Naive B cell (primary cell): ENCODE measurements around the gene ERVK3-1. TPM values are rescaled to one million over a fixed set of nuclear protein-coding genes. Genes with fewer than 3 reads are reported as not detected.

ENCODE experiments used
- polyA plus RNA-seq, 6 donors: library from polyadenylated mRNA; unstranded; fragments of 300-500 nt; fragmentation: Illumina TruSeq; gene quantifications; one replicate each; pipeline ENCODE4 v1.2.3, GENCODE V29; 2021; ENCODE audit warnings: low read depth in 6 of 6

Gene ERVK3-1
- polyA plus RNA-seq, 6 donors from 2014 or later: 47.2 to 88.7 (median 74.6) TPM

Other genes starting within 250 kb of the ERVK3-1 start
- gene ZNF135, start 246.1 kb upstream of the ERVK3-1 start, polyA plus RNA-seq: 10 to 100 TPM in 1 of 6 donors, 1 to 10 TPM in 4, not detected in 1; 4.2 to 11.1 (median 5.6) TPM
- gene ZSCAN18, start 207.1 kb upstream of the ERVK3-1 start, polyA plus RNA-seq: 10 to 100 TPM; 22.2 to 39.2 (median 36.7) TPM
- 10 to 100 TPM in 1 of 6 donors, 1 to 10 TPM in 5; 2.5 to 11.2 (median 5.6) TPM for gene ZNF329, start 154.6 kb upstream of the ERVK3-1 start, polyA plus RNA-seq
- 10 to 100 TPM; 45.1 to 65.9 (median 55.5) TPM for gene ZNF274, start 122.3 kb upstream of the ERVK3-1 start, polyA plus RNA-seq
- 10 to 100 TPM; 16.4 to 41.1 (median 23.1) TPM for gene ZNF544, start 76.5 kb upstream of the ERVK3-1 start, polyA plus RNA-seq
- gene ZNF8, start 26.4 kb upstream of the ERVK3-1 start, polyA plus RNA-seq: 1 to 10 TPM in 1 of 6 donors, under 1 TPM in 4, not detected in 1; 0.21 to 1.0 (median 0.70) TPM
- gene ZSCAN22, start 21.6 kb downstream of the ERVK3-1 start, polyA plus RNA-seq: 1 to 10 TPM in 5 of 6 donors, not detected in 1; 1.5 to 5.2 (median 2.1) TPM
- gene A1BG, start 48.1 kb downstream of the ERVK3-1 start, polyA plus RNA-seq: 10 to 100 TPM; 30.6 to 68.3 (median 50.9) TPM
- 1 to 10 TPM in 3 of 6 donors, under 1 TPM in 3; 0.23 to 2.3 (median 1.5) TPM for gene ZNF497, start 57.4 kb downstream of the ERVK3-1 start, polyA plus RNA-seq
- gene ZNF837, start 75.7 kb downstream of the ERVK3-1 start, polyA plus RNA-seq: 10 to 100 TPM in 2 of 6 donors, 1 to 10 TPM in 4; 7.5 to 13.5 (median 8.5) TPM
- gene RPS5, start 81.9 kb downstream of the ERVK3-1 start, polyA plus RNA-seq: 1,000 to 10,000 TPM; 1,545 to 2,332 (median 1,783) TPM
- not detected for gene RNF225, start 90.3 kb downstream of the ERVK3-1 start, polyA plus RNA-seq
- 1 to 10 TPM; 3.6 to 6.2 (median 4.5) TPM for gene ZNF584, start 103.3 kb downstream of the ERVK3-1 start, polyA plus RNA-seq
- gene ZNF132, start 134.8 kb downstream of the ERVK3-1 start, polyA plus RNA-seq: 1 to 10 TPM in 5 of 6 donors, not detected in 1; 2.1 to 3.8 (median 3.2) TPM
- 1 to 10 TPM in 5 of 6 donors, under 1 TPM in 1; 0.96 to 3.7 (median 2.4) TPM for gene ZNF324B, start 146.2 kb downstream of the ERVK3-1 start, polyA plus RNA-seq
- 10 to 100 TPM in 5 of 6 donors, 1 to 10 TPM in 1; 8.5 to 30.0 (median 14.4) TPM for gene ZNF324, start 161.7 kb downstream of the ERVK3-1 start, polyA plus RNA-seq
- gene ZNF446, start 171.0 kb downstream of the ERVK3-1 start, polyA plus RNA-seq: 1 to 10 TPM; 4.1 to 6.2 (median 5.0) TPM
- gene SLC27A5, start 206.6 kb downstream of the ERVK3-1 start, polyA plus RNA-seq: 10 to 100 TPM; 12.0 to 17.8 (median 12.7) TPM
- gene ZBTB45, start 214.4 kb downstream of the ERVK3-1 start, polyA plus RNA-seq: 1 to 10 TPM; 3.3 to 6.8 (median 4.8) TPM
- gene TRIM28, start 238.7 kb downstream of the ERVK3-1 start, polyA plus RNA-seq: 100 to 1,000 TPM in 1 of 6 donors, 10 to 100 TPM in 5; 25.7 to 100 (median 50.8) TPM
- gene CHMP2A, start 249.7 kb downstream of the ERVK3-1 start, polyA plus RNA-seq: 100 to 1,000 TPM; 109 to 169 (median 122) TPM